IMR-90 (cell line): ENCODE results near the gene AQP5. TPM values are rescaled to one million over a fixed set of nuclear protein-coding genes. Genes with fewer than 3 reads are reported as not detected.

Experiments
- ATAC-seq: fragments of 200-7000 bp; cut with Tn5 transposase; 2 replicates; pipeline ENCODE4 v1.9.1; 2020; ENCODE audit warnings: low read depth, mild to moderate bottlenecking, moderate library complexity
- BruUV-seq: library from RNA; stranded (reverse); fragments of 400-500 nt; replicated peaks from 2 replicates; lab custom pipeline; 2021; lab: Mats Ljungman, UMichigan
- CTCF ChIA-PET: fragments of 300-600 bp; formaldehyde crosslinking; extraction: SDS; loops from one replicate; lab custom pipeline; 2021; ENCODE audit warnings: antibody characterized with exemption; lab: Yijun Ruan, JAX
- POLR2A ChIA-PET: fragments of 300-600 bp; sonication (Branson Sonifier 250); formaldehyde crosslinking; loops from one replicate; lab custom pipeline; 2022; ENCODE audit warnings: antibody characterized with exemption; ENCODE audit not compliant: unreplicated experiment; lab: Charles Lee
- DNase-seq: peaks from one replicate; pipeline ENCODE4 v3.0.0; 2013
- H2AFZ ChIP-seq: replicated peaks from 2 replicates; pipeline ENCODE3; 2013; ENCODE audit warnings: low read length, mild to moderate bottlenecking; ENCODE audit not compliant: poor library complexity
- H2AK5ac ChIP-seq: 2 replicates; pipeline ENCODE4 v1.6.1; 2013; ENCODE audit warnings: low read depth, low read length, inconsistent platforms
- H2AK9ac ChIP-seq: replicated peaks from 2 replicates; pipeline ENCODE3; 2013; ENCODE audit warnings: mild to moderate bottlenecking, low read depth, low read length, moderate library complexity; ENCODE audit not compliant: poor library complexity
- H2BK120ac ChIP-seq: 2 replicates; pipeline ENCODE4 v1.6.1; 2013; ENCODE audit warnings: low read depth, low read length, inconsistent platforms
- H2BK15ac ChIP-seq: 3 replicates; pipeline ENCODE4 v1.6.1; 2013; ENCODE audit warnings: low read depth, low read length, inconsistent platforms
- H2BK20ac ChIP-seq: 2 replicates; pipeline ENCODE4 v1.6.1; 2013; ENCODE audit warnings: low read depth, mild to moderate bottlenecking, inconsistent platforms, low read length, moderate library complexity
- H2BK5ac ChIP-seq: 2 replicates; pipeline ENCODE4 v1.6.1; 2013; ENCODE audit warnings: mild to moderate bottlenecking, low read depth, low read length, inconsistent platforms; ENCODE audit not compliant: poor library complexity, severe bottlenecking
- H3K14ac ChIP-seq: replicated peaks from 2 replicates; pipeline ENCODE4 v1.6.1; 2013; ENCODE audit warnings: low read depth, low read length, inconsistent platforms
- H3K18ac ChIP-seq: 2 replicates; pipeline ENCODE4 v1.6.1; 2013; ENCODE audit warnings: low read depth, low read length, control low read depth
- H3K23ac ChIP-seq: 2 replicates; pipeline ENCODE4 v1.6.1; 2013; ENCODE audit warnings: low read depth, low read length, inconsistent platforms
- H3K27ac ChIP-seq: 2 replicates; pipeline ENCODE4 v1.5.1; 2013; ENCODE audit warnings: mild to moderate bottlenecking, control low read depth, low read length; ENCODE audit not compliant: insufficient read depth
- H3K27me3 ChIP-seq: 2 replicates; pipeline ENCODE4 v1.6.1; 2013; ENCODE audit warnings: low read length; ENCODE audit not compliant: control insufficient read depth, insufficient read depth
- H3K36me3 ChIP-seq: 2 replicates; pipeline ENCODE4 v1.6.1; 2013; ENCODE audit warnings: low read length, mixed read lengths; ENCODE audit not compliant: control insufficient read depth, insufficient read depth
- H3K4ac ChIP-seq: 2 replicates; pipeline ENCODE4 v1.6.1; 2013; ENCODE audit warnings: low read depth, low read length, inconsistent platforms
- H3K4me1 ChIP-seq: 2 replicates; pipeline ENCODE4 v1.6.1; 2013; ENCODE audit warnings: low read length, mixed read lengths; ENCODE audit not compliant: control insufficient read depth, insufficient read depth
- H3K4me2 ChIP-seq: 2 replicates; pipeline ENCODE4 v1.6.1; 2013; ENCODE audit warnings: low read depth, mild to moderate bottlenecking, control low read depth, low read length, moderate library complexity
- H3K4me3 ChIP-seq: 2 replicates; pipeline ENCODE4 v1.5.1; 2013; ENCODE audit warnings: low read depth, mild to moderate bottlenecking, control low read depth, low read length, moderate library complexity; ENCODE audit not compliant: insufficient read depth
- H3K56ac ChIP-seq: 2 replicates; pipeline ENCODE4 v1.6.1; 2013; ENCODE audit warnings: low read length, inconsistent platforms; ENCODE audit not compliant: insufficient read depth; ENCODE audit errors: extremely low read depth
- H3K79me1 ChIP-seq, 2 experiments: 2 replicates each; pipeline ENCODE4 v1.6.1; 2013; ENCODE audit warnings: low read length in 2 of 2, inconsistent platforms in 1 of 2, low read depth in 1 of 2
- H3K9ac ChIP-seq: 2 replicates; pipeline ENCODE4 v1.6.1; 2013; ENCODE audit warnings: low read depth, low read length, control low read depth
- H3K9me1 ChIP-seq: 2 replicates; pipeline ENCODE4 v1.6.1; 2013; ENCODE audit warnings: low read length, inconsistent platforms; ENCODE audit not compliant: insufficient read depth
- H3K9me3 ChIP-seq: 2 replicates; pipeline ENCODE4 v1.6.1; 2013; ENCODE audit warnings: low read length; ENCODE audit not compliant: control insufficient read depth, insufficient read depth
- H4K20me1 ChIP-seq: 2 replicates; pipeline ENCODE4 v1.6.1; 2013; ENCODE audit warnings: low read length, inconsistent platforms; ENCODE audit not compliant: insufficient read depth
- H4K5ac ChIP-seq: 2 replicates; pipeline ENCODE4 v1.6.1; 2013; ENCODE audit warnings: mild to moderate bottlenecking, low read depth, low read length, control low read depth
- H4K8ac ChIP-seq, 2 experiments: 2 replicates each; pipeline ENCODE4 v1.6.1; 2013; ENCODE audit warnings: low read depth in 2 of 2, low read length in 2 of 2, control low read depth in 1 of 2, inconsistent platforms in 1 of 2
- H4K91ac ChIP-seq: 2 replicates; pipeline ENCODE4 v1.6.1; 2013; ENCODE audit warnings: low read depth, low read length, inconsistent platforms; ENCODE audit not compliant: insufficient read depth
- BHLHE40 ChIP-seq: fragments of 150-350 bp; IDR thresholded peaks from 2 replicates; pipeline ENCODE4 v1.6.1; 2016; ENCODE audit warnings: mild to moderate bottlenecking, low read depth, low read length
- CEBPB ChIP-seq: IDR thresholded peaks from 2 replicates; pipeline ENCODE4 v1.6.1; 2012; ENCODE audit warnings: low read depth, low read length, improper control_type of control experiment
- CTCF ChIP-seq: conservative IDR thresholded peaks from 2 replicates; pipeline ENCODE4 v1.5.1; 2012; ENCODE audit warnings: mild to moderate bottlenecking, low read depth, low read length, improper control_type of control experiment
- FOS ChIP-seq: fragments of 150-350 bp; IDR thresholded peaks from 2 replicates; pipeline ENCODE4 v1.6.1; 2016; ENCODE audit warnings: low read depth, low read length
- MAFK ChIP-seq: IDR thresholded peaks from 2 replicates; pipeline ENCODE4 v1.6.1; 2012; ENCODE audit warnings: low read depth, low read length, improper control_type of control experiment
- MXI1 ChIP-seq: IDR thresholded peaks from 2 replicates; pipeline ENCODE4 v1.6.1; 2012; ENCODE audit warnings: low read depth, mild to moderate bottlenecking, low read length, moderate library complexity, borderline replicate concordance
- RAD21 ChIP-seq: IDR thresholded peaks from 2 replicates; pipeline ENCODE4 v1.6.1; 2012; ENCODE audit warnings: low read length, improper control_type of control experiment
- RCOR1 ChIP-seq: IDR thresholded peaks from 2 replicates; pipeline ENCODE4 v1.6.1; 2012; ENCODE audit warnings: mild to moderate bottlenecking, low read length, improper control_type of control experiment; ENCODE audit not compliant: insufficient replicate concordance
- SMC3 ChIP-seq: fragments of 150-350 bp; IDR thresholded peaks from 2 replicates; pipeline ENCODE4 v1.6.1; 2016; ENCODE audit warnings: low read depth, mild to moderate bottlenecking, antibody characterized with exemption, low read length, moderate library complexity
- USF2 ChIP-seq: fragments of 150-350 bp; IDR thresholded peaks from 2 replicates; pipeline ENCODE4 v1.6.1; 2017; ENCODE audit warnings: mild to moderate bottlenecking, antibody characterized with exemption, low read length, low read depth
- WGBS, 2 experiments: methylation state at CpG; one replicate each; pipeline versions ENCODE4 v1.1.5 to v1.1.7; 2013; ENCODE audit warnings: missing lambda C conversion rate in 2 of 2; ENCODE audit not compliant: insufficient read length in 1 of 2; ENCODE audit errors: extremely low coverage in 2 of 2; 5-methylcytosine and 5-hydroxymethylcytosine counted together
- dilution Hi-C: fragments of 300-500 bp; cut with HindIII; formaldehyde crosslinking; loops from one replicate; pipeline ENCODE4 v1.14.3; 2018; ENCODE audit warnings: low sequenced_read_pairs; ENCODE audit not compliant: unreplicated experiment
- in situ Hi-C: fragments of 300-500 bp; cut with MboI; formaldehyde crosslinking; loops from 3 replicates; pipeline ENCODE4 v1.14.3; 2019; ENCODE audit warnings: low sequenced_read_pairs, inconsistent platforms, mixed read lengths
- intact Hi-C: fragments of 100-400 bp; cut with micrococcal nuclease; formaldehyde crosslinking; loops from 2 replicates; pipeline ENCODE4 v1.10.0; 2022
- polyA plus RNA-seq, 3 experiments: library from polyadenylated mRNA; depleted of rRNA; stranded (reverse); fragments of >200 nt; gene quantifications; 2 replicates each; pipeline ENCODE4 v1.2.3, GENCODE V29; 2012; ENCODE audit warnings: low replicate concordance in 1 of 3
- total RNA-seq: library from RNA; depleted of rRNA; stranded (reverse); fragments of >200 nt; gene quantifications from 2 replicates; pipeline ENCODE4 v1.2.3, GENCODE V29; 2012
- TF ChIP-seq, protein P1 (sequence below): fragments of 150-350 bp; IDR thresholded peaks from 2 replicates; pipeline ENCODE4 v1.6.1; 2016; ENCODE audit warnings: low read depth, mild to moderate bottlenecking, low read length, moderate library complexity, borderline replicate concordance

The AQP5 gene
- total and polyA plus RNA-seq, 2 of the 4 experiments (the other 2 are of a cell fraction): not detected

DNA sequence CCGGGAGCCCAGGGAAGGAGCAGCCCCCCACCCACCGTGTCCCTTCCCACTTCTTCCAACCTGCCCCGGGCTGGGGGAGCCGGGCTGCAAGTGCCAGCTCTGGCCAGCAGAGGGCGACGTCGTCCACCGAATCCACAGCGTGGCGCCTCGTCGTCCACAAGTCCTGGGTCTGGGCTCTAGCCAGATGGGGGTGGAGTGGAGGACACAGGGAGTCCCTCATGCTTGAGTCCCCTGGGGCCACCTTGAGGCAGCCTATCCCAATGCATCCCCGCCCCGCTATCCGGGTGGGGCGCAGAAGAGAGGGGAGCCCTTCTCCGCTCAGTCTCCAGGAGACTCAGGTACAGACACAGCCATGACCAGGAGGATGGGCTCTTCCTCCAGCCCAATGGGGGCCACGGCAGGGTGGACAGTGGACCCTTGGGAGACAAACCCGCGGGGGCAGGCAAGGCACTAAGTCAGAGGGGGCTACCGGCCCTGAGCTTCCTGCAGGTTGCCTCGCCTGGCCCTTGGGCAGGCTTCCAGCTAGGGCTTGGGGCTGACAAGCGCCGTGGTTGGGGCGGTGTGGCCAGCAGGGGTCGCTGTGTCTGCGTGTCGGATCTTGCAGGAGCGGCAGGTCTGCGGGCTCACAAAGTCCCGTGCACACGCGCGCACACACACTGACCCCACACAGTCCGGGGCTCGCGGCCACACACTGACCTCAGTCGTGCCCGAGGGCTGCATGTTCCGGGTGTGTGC, 5.5 kb downstream of the AQP5 start (continued):
- TF ChIP-seq CEBPB (no peak), RAD21 (peak; percentile 94)

DNA sequence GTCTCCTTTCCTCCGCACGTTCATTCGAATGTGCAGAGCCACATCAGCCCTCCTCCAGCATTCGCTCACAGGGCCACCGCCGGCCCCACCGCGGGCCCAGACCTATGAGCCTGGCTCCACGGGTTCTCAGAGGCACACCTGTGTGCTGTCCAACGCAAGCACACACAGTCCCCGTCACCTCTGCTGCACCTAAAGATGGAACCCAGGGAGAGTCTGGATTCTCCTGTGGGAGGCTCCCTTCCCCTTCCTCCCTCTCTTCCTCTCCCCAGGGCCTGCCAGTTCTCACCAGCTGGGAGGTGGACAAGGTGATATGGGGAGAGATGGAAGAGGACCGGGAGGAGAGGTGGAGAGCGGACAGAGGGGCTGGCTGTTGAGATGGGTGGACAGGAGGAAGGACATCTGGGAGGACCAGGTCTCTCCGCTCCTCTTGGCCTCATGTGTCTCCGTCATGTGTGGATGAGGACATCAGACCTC, 6.1 kb downstream of the AQP5 start:
- Histone ChIP-seq H2BK15ac (no peak overlapping the region), H3K23ac (no peak overlapping the region), H3K4me2 (peak overlapping the region; percentile 83), H2AK9ac (peak overlapping the region; percentile 86), H3K18ac (no peak overlapping the region), H3K4me1 (no peaks in the 10 kb centered on the region), H4K8ac (no peak overlapping the region), H2BK120ac (no peak overlapping the region), H3K36me3 (no peaks in the 10 kb centered on the region), H2AFZ (peak overlapping the region; percentile 95), H3K9ac (no peak overlapping the region), H3K9me1 (no peaks in the 10 kb centered on the region), H3K14ac (no peak overlapping the region), H3K79me1 (no peaks in the 10 kb centered on the region), H3K9me3 (no peaks in the 10 kb centered on the region), H2BK20ac (no peak overlapping the region), H4K91ac (no peak overlapping the region), H4K5ac (no peak overlapping the region), H2AK5ac (no peak overlapping the region; the same call in 1 of the 2 replicates), H3K27ac (no peak overlapping the region), H3K4ac (no peak overlapping the region), H4K20me1 (no peaks in the 10 kb centered on the region), H3K56ac (no peak overlapping the region), H3K27me3 (peaks cover 86% of the 10 kb centered on the region), H3K4me3 (peak overlapping the region; percentile 28; the same call in 1 of the 2 replicates), H2BK5ac (no peak overlapping the region)
- no peak for DNase-seq
- ChIA-PET CTCF (interaction anchor here (0.6 to 4.0 kb wide), 19 partner anchors 13 to 103 kb away, joined by 3 to 33 read pairs (median 6); no protein-coding TSS in a partner anchor), POLR2A (no interaction called here)
- no peak; the same call in 1 of the 2 replicates for ATAC-seq
- no TSS peak for BruUV-seq
- WGBS, 2 experiments: 24% methylated on average over 8 of the region's 15 CpGs; no CpG with 5 or more reads in 1 of the 2 experiments
- in situ Hi-C loops: loop anchor here (10.0 kb wide), 1 partner anchor 193 kb away; no protein-coding TSS in a partner anchor
- intact Hi-C loops: loop anchor here (1.0 to 10.0 kb wide), 6 partner anchors 88 to 207 kb away; no protein-coding TSS in a partner anchor
- dilution Hi-C loops: no loop called here
- TF ChIP-seq MAFK (no peak), FOS (no peak), MXI1 (no peak), CEBPB (no peak), RCOR1 (no peak), CTCF (no peak), BHLHE40 (no peak), USF2 (no peak), RAD21 (no peak), SMC3 (no peak)
- TF ChIP-seq, protein P1, sequence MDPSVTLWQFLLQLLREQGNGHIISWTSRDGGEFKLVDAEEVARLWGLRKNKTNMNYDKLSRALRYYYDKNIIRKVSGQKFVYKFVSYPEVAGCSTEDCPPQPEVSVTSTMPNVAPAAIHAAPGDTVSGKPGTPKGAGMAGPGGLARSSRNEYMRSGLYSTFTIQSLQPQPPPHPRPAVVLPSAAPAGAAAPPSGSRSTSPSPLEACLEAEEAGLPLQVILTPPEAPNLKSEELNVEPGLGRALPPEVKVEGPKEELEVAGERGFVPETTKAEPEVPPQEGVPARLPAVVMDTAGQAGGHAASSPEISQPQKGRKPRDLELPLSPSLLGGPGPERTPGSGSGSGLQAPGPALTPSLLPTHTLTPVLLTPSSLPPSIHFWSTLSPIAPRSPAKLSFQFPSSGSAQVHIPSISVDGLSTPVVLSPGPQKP: no peak
